HCT116 (cell line): ENCODE measurements around the gene KRTAP3-3. TPM values are rescaled to one million over a fixed set of nuclear protein-coding genes. Genes with fewer than 3 reads are reported as not detected.

Source experiments
- ATAC-seq: fragments of 200-7000 bp; cut with Tn5 transposase; 2 replicates; pipeline ENCODE4 v1.9.1; 2020; ENCODE audit warnings: mild to moderate bottlenecking, moderate library complexity
- BruUV-seq: library from RNA; stranded (reverse); fragments of 400-500 nt; replicated peaks from 2 replicates; lab custom pipeline; 2021; lab: Mats Ljungman, UMichigan
- CTCF ChIA-PET: fragments of 300-600 bp; sonication (Branson Sonifier 250); formaldehyde crosslinking; loops from one replicate; lab custom pipeline; 2021; ENCODE audit warnings: antibody characterized with exemption; lab: Charles Lee
- POLR2A ChIA-PET: fragments of 300-600, 350-600 bp; sonication (Branson Sonifier 250); formaldehyde crosslinking; loops from one replicate; lab custom pipeline; 2021; ENCODE audit warnings: antibody characterized with exemption; lab: Charles Lee
- RAD21 ChIA-PET, 2 experiments: fragments of 300-600 bp; sonication (Branson Sonifier 250); formaldehyde crosslinking; loops; one replicate each; lab custom pipeline; 2023; ENCODE audit warnings: low total read pairs in 2 of 2; ENCODE audit not compliant: uncharacterized antibody in 2 of 2, unreplicated experiment in 2 of 2, low non-redundant PET in 1 of 2; lab: Charles Lee
- DNase-seq: peaks from one replicate; pipeline ENCODE4 v3.0.0-alpha.2; 2010; ENCODE audit warnings: low read depth, low spot score
- H2AFZ ChIP-seq: fragments of 200-600 bp; shearing (Covaris generic), sonication (generic); 2 replicates; pipeline ENCODE4 v1.6.1; 2017; ENCODE audit warnings: low read depth, mixed run types, mixed read lengths, antibody characterized with exemption, low read length; ENCODE audit not compliant: poor library complexity, severe bottlenecking
- H3K27ac ChIP-seq: 2 replicates; pipeline ENCODE4 v1.5.1; 2012; ENCODE audit warnings: low read depth, low read length
- H3K27me3 ChIP-seq: fragments of 200-600 bp; sonication (generic); 2 replicates; pipeline ENCODE4 v1.6.1; 2016; ENCODE audit warnings: mixed run types, low read length, mixed read lengths; ENCODE audit not compliant: insufficient read depth
- H3K36me3 ChIP-seq, 2 experiments: fragments of 200-500 bp in 1 of 2; fragments of 200-600 bp in 1 of 2; sonication (Bioruptor generic) in 1 of 2; sonication (generic) in 1 of 2; 2 replicates each; pipeline versions ENCODE4 v1.5.1 to v1.6.1; 2014 to 2016; ENCODE audit warnings: low read length in 2 of 2, inconsistent platforms in 1 of 2, mixed read lengths in 1 of 2, mixed run types in 1 of 2; ENCODE audit not compliant: insufficient read depth in 2 of 2, control insufficient read depth in 1 of 2
- H3K4me1 ChIP-seq, 2 experiments: fragments of 200-600 bp in 1 of 2; sonication (generic) in 1 of 2; 2 replicates each; pipeline versions ENCODE4 v1.5.1 to v1.6.1; 2012 to 2017; ENCODE audit warnings: low read length in 2 of 2, inconsistent platforms in 1 of 2, mild to moderate bottlenecking in 1 of 2, mixed read lengths in 1 of 2, mixed run types in 1 of 2, moderate library complexity in 1 of 2; ENCODE audit not compliant: insufficient read depth in 2 of 2, control insufficient read depth in 1 of 2
- H3K4me2 ChIP-seq: fragments of 200-600 bp; sonication (generic); 2 replicates; pipeline ENCODE4 v1.6.1; 2017; ENCODE audit warnings: mixed run types, low read length, mixed read lengths
- H3K4me3 ChIP-seq, 2 experiments: fragments of 200-600 bp in 1 of 2; sonication (generic) in 1 of 2; replicated peaks in 1 of 2; 2 replicates each; pipeline ENCODE4 v1.5.1; 2011 to 2016; ENCODE audit warnings: low read length in 2 of 2, control low read depth in 1 of 2, low read depth in 1 of 2, mild to moderate bottlenecking in 1 of 2, mixed read lengths in 1 of 2, mixed run types in 1 of 2
- H3K79me2 ChIP-seq: fragments of 200-600 bp; sonication (generic); 2 replicates; pipeline ENCODE4 v1.6.1; 2017; ENCODE audit warnings: mild to moderate bottlenecking, mixed run types, low read length, moderate library complexity, mixed read lengths; ENCODE audit not compliant: insufficient read depth
- H3K9ac ChIP-seq: fragments of 200-600 bp; sonication (generic); 2 replicates; pipeline ENCODE4 v1.6.1; 2016; ENCODE audit warnings: low read length, mixed read lengths
- H3K9me2 ChIP-seq: fragments of 200-600 bp; sonication (generic), shearing (Covaris generic); 2 replicates; pipeline ENCODE4 v1.6.1; 2017; ENCODE audit warnings: mixed run types, mild to moderate bottlenecking, moderate library complexity; ENCODE audit not compliant: insufficient read depth
- H3K9me3 ChIP-seq, 2 experiments: fragments of 200-500 bp in 1 of 2; fragments of 200-600 bp in 1 of 2; sonication (Bioruptor generic) in 1 of 2; sonication (generic) in 1 of 2; 2 replicates each; pipeline ENCODE4 v1.6.1; 2014 to 2017; ENCODE audit warnings: low read length in 2 of 2, mixed read lengths in 2 of 2, inconsistent platforms in 1 of 2, low read depth in 1 of 2, mild to moderate bottlenecking in 1 of 2, mixed run types in 1 of 2, moderate library complexity in 1 of 2; ENCODE audit not compliant: control insufficient read depth in 1 of 2, insufficient read depth in 1 of 2
- H4K20me1 ChIP-seq: fragments of 200-600 bp; sonication (generic), shearing (Covaris generic); 2 replicates; pipeline ENCODE4 v1.6.1; 2017; ENCODE audit warnings: mixed run types, mild to moderate bottlenecking, moderate library complexity; ENCODE audit not compliant: insufficient read depth
- ATF3 ChIP-seq: IDR thresholded peaks from 2 replicates; pipeline ENCODE4 v1.6.1; 2012
- CTCF ChIP-seq, 3 experiments: fragments of 200-600 bp in 1 of 3; sonication (generic) in 1 of 3; IDR thresholded peaks in 2 of 3; conservative IDR thresholded peaks in 1 of 3; 2 replicates each; pipeline ENCODE4 v1.5.1; 2012 to 2017; ENCODE audit warnings: low read depth in 2 of 3, low read length in 2 of 3, antibody characterized with exemption in 1 of 3, borderline replicate concordance in 1 of 3, control low read depth in 1 of 3, mild to moderate bottlenecking in 1 of 3, mixed read lengths in 1 of 3, mixed run types in 1 of 3, moderate library complexity in 1 of 3; ENCODE audit not compliant: insufficient read depth in 1 of 3
- ELF1 ChIP-seq: IDR thresholded peaks from 2 replicates; pipeline ENCODE4 v1.6.1; 2012; ENCODE audit warnings: low read depth, borderline replicate concordance
- EZH2 ChIP-seq: fragments of 200-600 bp; sonication (generic); IDR thresholded peaks from 2 replicates; pipeline ENCODE4 v1.6.1; 2017; ENCODE audit warnings: antibody characterized with exemption, mixed run types
- EZH2phosphoT487 ChIP-seq: fragments of 200-600 bp; IDR thresholded peaks from 2 replicates; pipeline ENCODE4 v1.6.1; 2018; ENCODE audit warnings: antibody characterized with exemption, borderline replicate concordance
- FOSL1 ChIP-seq: IDR thresholded peaks from 2 replicates; pipeline ENCODE4 v1.6.1; 2012; ENCODE audit warnings: low read depth
- JUND ChIP-seq: IDR thresholded peaks from 2 replicates; pipeline ENCODE4 v1.6.1; 2012
- POLR2A ChIP-seq: IDR thresholded peaks from 2 replicates; pipeline ENCODE4 v1.7.0; 2011; ENCODE audit warnings: borderline replicate concordance; ENCODE audit not compliant: insufficient read depth, insufficient read length; ENCODE audit errors: extremely low read depth
- POLR2AphosphoS5 ChIP-seq: IDR thresholded peaks from 2 replicates; pipeline ENCODE4 v1.6.1; 2011; ENCODE audit warnings: mild to moderate bottlenecking, low read depth, low read length, moderate library complexity
- RAD21 ChIP-seq: IDR thresholded peaks from 2 replicates; pipeline ENCODE4 v1.6.1; 2012; ENCODE audit warnings: low read depth, mild to moderate bottlenecking
- SIN3A ChIP-seq: IDR thresholded peaks from 2 replicates; pipeline ENCODE4 v1.6.1; 2012; ENCODE audit warnings: low read depth
- SP1 ChIP-seq: IDR thresholded peaks from 2 replicates; pipeline ENCODE4 v1.6.1; 2012; ENCODE audit warnings: low read depth
- TCF7L2 ChIP-seq: IDR thresholded peaks from 2 replicates; pipeline ENCODE4 v1.7.0; 2011; ENCODE audit warnings: borderline replicate concordance, inconsistent platforms; ENCODE audit not compliant: insufficient read depth, insufficient read length; ENCODE audit errors: extremely low read depth
- ZBTB33 ChIP-seq: IDR thresholded peaks from 2 replicates; pipeline ENCODE4 v1.6.1; 2011; ENCODE audit warnings: mild to moderate bottlenecking, low read length, moderate library complexity; ENCODE audit not compliant: insufficient replicate concordance; ENCODE audit errors: extremely low read depth
- intact Hi-C: fragments of 100-400 bp; cut with micrococcal nuclease; formaldehyde crosslinking; loops from 2 replicates; pipeline ENCODE4 v1.10.0; 2022
- total RNA-seq: library from RNA; stranded (reverse); gene quantifications from one replicate; pipeline ENCODE4 v1.2.1, GENCODE V29; 2021; ENCODE audit not compliant: unreplicated experiment

The KRTAP3-3 gene
- total RNA-seq, 1 experiment from 2014 or later: not detected

GRCh38 chr17:41018541-41018940 lies 24.6 kb upstream of the KRTAP3-3 start (continued):
- TF ChIP-seq POLR2A (no peak), RAD21 (no peak)
- TF ChIP-seq, all 23 proteins: peak for 0

GRCh38 chr17:41016578-41017215 lies 22.7 kb upstream of the KRTAP3-3 start:
- Histone ChIP-seq H3K9ac (no peak overlapping the region), H3K9me2 (no peaks in the 10 kb centered on the region), H3K27me3 (no peaks in the 10 kb centered on the region), H3K4me2 (no peak overlapping the region), H4K20me1 (no peaks in the 10 kb centered on the region), H3K4me3 (no peak overlapping the region), H3K36me3 (no peaks in the 10 kb centered on the region), H2AFZ (peak overlapping the region; percentile 31), H3K4me1 (no peaks in the 10 kb centered on the region), H3K79me2 (no peaks in the 10 kb centered on the region), H3K9me3 (no peaks in the 10 kb centered on the region), H3K27ac (no peak overlapping the region)
- RAD21 ChIA-PET: no interaction called here
- POLR2A ChIA-PET: no interaction called here
- intact Hi-C loops: no loop called here
- DNase-seq (no peak), ATAC-seq (no peak)
- BruUV-seq: no TSS peak
- TF ChIP-seq CTCF (IDR thresholded peaks at IDR 0.05 in 2 of 3, conservative IDR thresholded peaks at IDR 0.05 in 1 of 3; ENCODE audit: borderline replicate concordance in 1 of 3, insufficient read depth in 1 of 3, low read depth in 2 of 3, low read length in 2 of 3) (no peak), JUND (no peak), SIN3A (no peak), SP1 (no peak)
- CTCF ChIA-PET: no interaction called here

- H2AFZ ChIP-seq: no peak overlapping the region
- no peaks in the 10 kb centered on the region for H3K27me3 ChIP-seq
- intact Hi-C loops: no loop called here
- no peaks in the 10 kb centered on the region for H3K79me2 ChIP-seq
- ChIA-PET RAD21 (no interaction called here), POLR2A (no interaction called here), CTCF (no interaction called here)
- BruUV-seq: no TSS peak
- no peak for DNase-seq
- no peak overlapping the region for H3K4me3 ChIP-seq
- no peaks in the 10 kb centered on the region for H3K4me1 ChIP-seq
- no peak overlapping the region for H3K4me2 ChIP-seq
- no peaks in the 10 kb centered on the region for H3K9me3 ChIP-seq
- no peak overlapping the region for H3K27ac ChIP-seq
- no peaks in the 10 kb centered on the region for H3K9me2 ChIP-seq
- ATAC-seq: no peak
- no peaks in the 10 kb centered on the region for H4K20me1 ChIP-seq
- H3K36me3 ChIP-seq: no peaks in the 10 kb centered on the region
- no peak overlapping the region for H3K9ac ChIP-seq
- TF ChIP-seq EZH2 (no peak), TCF7L2 (no peak), POLR2AphosphoS5 (no peak), FOSL1 (no peak), RAD21 (no peak), ZBTB33 (no peak), ELF1 (no peak), POLR2A (no peak), SP1 (no peak), ATF3 (no peak), EZH2phosphoT487 (no peak)
Observed at GRCh38 chr17:41015454-41015853, 21.5 kb upstream of the KRTAP3-3 start.
